GM12865 (cell line): ENCODE data around the gene EXOC1L.

Source experiments
- DNase-seq: peaks from one replicate; pipeline ENCODE4 v3.0.0; 2010; ENCODE audit warnings: low read depth
- H3K4me3 ChIP-seq: 2 replicates; pipeline ENCODE4 v1.5.1; 2011; ENCODE audit warnings: mild to moderate bottlenecking, low read depth, low read length, control low read depth
- TF ChIP-seq, protein P1 (sequence below): IDR thresholded peaks from 2 replicates; pipeline ENCODE4 v1.5.1; 2011; ENCODE audit warnings: low read length, control low read depth, low read depth, inconsistent platforms; ENCODE audit not compliant: insufficient read depth; ENCODE audit errors: missing control alignments

Gene EXOC1L

DNA sequence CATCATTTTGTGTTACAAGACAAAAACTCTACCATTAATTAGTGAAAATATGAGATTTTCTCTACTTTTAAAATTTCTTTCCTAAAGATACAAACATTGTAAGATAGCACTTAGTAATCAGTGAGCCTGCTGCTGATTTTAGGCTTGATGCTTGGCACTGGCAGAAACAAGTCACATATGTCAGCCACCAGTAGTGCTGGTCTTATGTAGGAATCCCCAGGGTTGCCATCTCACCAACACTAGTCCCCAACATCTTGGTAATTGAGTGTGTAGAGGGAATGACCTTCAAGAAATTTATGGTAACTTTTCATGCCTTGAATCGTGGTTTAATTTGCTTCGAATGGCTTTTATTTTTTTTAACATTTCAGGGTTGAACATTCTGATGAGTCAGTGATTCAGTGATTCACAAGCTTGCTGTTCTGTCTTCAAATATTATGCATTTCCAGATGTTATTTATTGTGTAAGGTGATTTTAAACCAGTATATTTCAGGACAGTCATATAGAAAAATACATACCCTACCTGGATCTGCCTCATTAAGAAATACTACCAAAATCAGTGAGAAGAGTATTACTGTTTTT is 45.7 kb downstream of the EXOC1L start:
- no peak for DNase-seq
- TF ChIP-seq, protein P1, sequence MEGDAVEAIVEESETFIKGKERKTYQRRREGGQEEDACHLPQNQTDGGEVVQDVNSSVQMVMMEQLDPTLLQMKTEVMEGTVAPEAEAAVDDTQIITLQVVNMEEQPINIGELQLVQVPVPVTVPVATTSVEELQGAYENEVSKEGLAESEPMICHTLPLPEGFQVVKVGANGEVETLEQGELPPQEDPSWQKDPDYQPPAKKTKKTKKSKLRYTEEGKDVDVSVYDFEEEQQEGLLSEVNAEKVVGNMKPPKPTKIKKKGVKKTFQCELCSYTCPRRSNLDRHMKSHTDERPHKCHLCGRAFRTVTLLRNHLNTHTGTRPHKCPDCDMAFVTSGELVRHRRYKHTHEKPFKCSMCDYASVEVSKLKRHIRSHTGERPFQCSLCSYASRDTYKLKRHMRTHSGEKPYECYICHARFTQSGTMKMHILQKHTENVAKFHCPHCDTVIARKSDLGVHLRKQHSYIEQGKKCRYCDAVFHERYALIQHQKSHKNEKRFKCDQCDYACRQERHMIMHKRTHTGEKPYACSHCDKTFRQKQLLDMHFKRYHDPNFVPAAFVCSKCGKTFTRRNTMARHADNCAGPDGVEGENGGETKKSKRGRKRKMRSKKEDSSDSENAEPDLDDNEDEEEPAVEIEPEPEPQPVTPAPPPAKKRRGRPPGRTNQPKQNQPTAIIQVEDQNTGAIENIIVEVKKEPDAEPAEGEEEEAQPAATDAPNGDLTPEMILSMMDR: no peak
- no peak overlapping the region for H3K4me3 ChIP-seq

DNA sequence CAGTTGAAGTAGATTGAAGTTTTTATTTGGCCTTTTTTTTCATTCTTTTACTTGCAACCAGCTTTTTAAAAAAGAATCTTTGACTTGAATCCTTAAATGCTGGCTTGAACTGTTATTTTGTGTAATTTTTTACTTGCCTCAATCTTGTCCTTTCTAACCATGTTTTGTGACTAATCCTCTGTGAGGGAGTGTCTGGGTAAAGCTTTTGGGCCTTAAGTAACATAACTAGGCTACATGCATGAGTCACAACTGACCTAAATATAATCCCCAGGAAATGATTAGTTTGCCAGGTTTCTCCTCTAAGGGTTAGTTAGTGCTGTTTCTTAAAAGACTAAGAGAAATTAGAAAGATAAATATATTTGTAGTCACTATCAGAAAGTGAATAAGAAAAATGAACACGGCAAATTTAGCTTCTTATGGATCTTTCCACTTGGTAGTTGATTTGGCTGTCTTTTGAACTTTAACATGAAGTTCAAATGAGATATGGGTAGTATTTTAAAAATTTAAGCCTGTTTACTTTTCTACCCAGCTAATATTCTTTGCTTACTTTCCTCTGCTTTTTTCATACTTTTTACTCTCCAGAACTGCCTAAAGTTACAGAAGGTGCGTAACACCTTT is 46.8 kb downstream of the EXOC1L start:
- TF ChIP-seq, protein P1: no peak
- H3K4me3 ChIP-seq: no peak overlapping the region
- DNase-seq: peak; percentile 38

DNA sequence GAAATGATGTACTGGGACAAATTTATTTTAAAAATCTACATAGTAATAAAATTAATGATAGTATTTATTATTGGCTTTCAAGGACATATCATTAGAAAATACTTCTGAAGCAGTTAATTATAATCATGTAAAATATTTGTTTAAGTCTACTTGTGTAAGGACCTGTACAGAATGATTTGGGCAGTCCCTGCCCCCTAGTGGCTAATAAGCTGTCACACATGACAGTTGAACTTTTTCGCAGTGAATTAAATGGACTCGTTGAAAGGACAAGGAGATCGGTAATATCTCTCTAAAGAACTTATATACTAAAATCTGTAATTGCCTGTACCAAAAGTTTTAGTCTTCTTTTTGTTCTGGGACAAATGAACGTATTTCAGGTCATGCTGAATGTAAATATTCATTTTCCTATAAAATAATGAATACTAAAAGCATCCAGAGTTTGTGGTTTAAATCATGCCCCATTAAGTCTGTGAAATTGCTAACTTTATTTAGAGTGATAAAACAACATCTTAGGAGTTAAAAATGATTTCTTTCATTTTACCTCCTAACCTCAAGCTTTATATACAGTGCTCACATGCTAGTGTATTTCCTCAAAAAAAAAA is 47.5 kb downstream of the EXOC1L start:
- H3K4me3 ChIP-seq: no peak overlapping the region
- TF ChIP-seq, protein P1: peak; percentile 79
- DNase-seq: peak; percentile 73

DNA sequence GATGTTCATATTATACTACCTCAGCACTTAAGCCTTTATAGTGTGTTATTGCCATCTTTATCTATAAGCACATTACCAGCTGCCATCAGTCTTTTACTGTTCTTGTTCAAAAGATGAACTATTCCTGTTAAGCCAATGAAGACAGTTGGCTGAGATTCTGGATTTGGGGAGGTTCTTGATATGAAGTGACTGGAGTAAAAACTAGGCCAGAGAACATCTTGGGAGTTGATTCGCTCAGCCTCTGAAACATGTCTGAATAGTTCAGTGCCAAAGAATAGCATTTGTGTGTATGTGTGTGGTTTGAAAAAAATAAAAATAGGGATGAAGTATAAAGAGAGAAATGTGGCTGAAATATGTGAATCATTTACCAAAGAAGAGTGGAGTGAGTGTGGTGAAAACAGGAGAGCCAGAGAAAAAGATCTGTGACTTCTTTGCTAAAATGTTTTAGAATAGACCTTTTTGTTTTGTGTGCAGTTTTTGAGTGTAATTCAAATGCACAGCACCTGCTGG is 49.0 kb downstream of the EXOC1L start:
- no peak overlapping the region for H3K4me3 ChIP-seq
- no peak for DNase-seq
- TF ChIP-seq, protein P1: no peak

- H3K4me3 ChIP-seq: no peak overlapping the region
- DNase-seq: no peak
- TF ChIP-seq, protein P1: no peak
Measured at GRCh38 chr4:55871299-55871800, 51.8 kb downstream of the EXOC1L start.

GRCh38 chr4:55874831-55875230 is 55.2 kb downstream of the EXOC1L start:
- DNase-seq: no peak
- TF ChIP-seq, protein P1: no peak
- H3K4me3 ChIP-seq: no peak overlapping the region
